GM12864 (cell line): ENCODE data around the gene PNKD.

ENCODE experiments used
- DNase-seq: peaks from one replicate; pipeline ENCODE4 v3.0.0-alpha.2; 2011; ENCODE audit warnings: low read depth
- H3K4me3 ChIP-seq: 2 replicates; pipeline ENCODE4 v1.5.1; 2011; ENCODE audit warnings: mild to moderate bottlenecking, low read depth, low read length, control low read depth
- CTCF ChIP-seq: IDR thresholded peaks from 2 replicates; pipeline ENCODE4 v1.5.1; 2011; ENCODE audit warnings: low read depth, mild to moderate bottlenecking, moderate library complexity, low read length, control low read depth, inconsistent platforms; ENCODE audit errors: missing control alignments

The PNKD gene

GRCh38 chr2:218238887-218239286 lies 31.4 kb upstream of the PNKD start:
- H3K4me3 ChIP-seq: no peak overlapping the region
- no peak for DNase-seq
- TF ChIP-seq CTCF: no peak

- no peak overlapping the region for H3K4me3 ChIP-seq
- DNase-seq: no peak
- TF ChIP-seq CTCF: no peak
Observed at GRCh38 chr2:218244204-218244603, 26.1 kb upstream of the PNKD start.

- no peak for DNase-seq
- TF ChIP-seq CTCF: no peak
- H3K4me3 ChIP-seq: no peak overlapping the region
Observed at GRCh38 chr2:218244665-218245064, 25.7 kb upstream of the PNKD start.

GRCh38 chr2:218245214-218245613 lies 25.1 kb upstream of the PNKD start:
- TF ChIP-seq CTCF: no peak
- no peak for DNase-seq
- no peak overlapping the region for H3K4me3 ChIP-seq

GRCh38 chr2:218249691-218250090 lies 20.6 kb upstream of the PNKD start:
- TF ChIP-seq CTCF: no peak
- H3K4me3 ChIP-seq: no peak overlapping the region
- no peak for DNase-seq

- no peak overlapping the region for H3K4me3 ChIP-seq
- DNase-seq: no peak
- no peak for TF ChIP-seq CTCF
Observed at GRCh38 chr2:218252509-218253231, 17.6 kb upstream of the PNKD start.

GRCh38 chr2:218253232-218253625 lies 17.1 kb upstream of the PNKD start:
- no peak for TF ChIP-seq CTCF
- no peak overlapping the region for H3K4me3 ChIP-seq
- DNase-seq: no peak
